Activated B cell treated with CpG ODN at 0.5 μM for 24 hours (primary cell): Measurements from ENCODE around the gene RNASE4. TPM values are rescaled to one million over a fixed set of nuclear protein-coding genes. Genes with fewer than 3 reads are reported as not detected.
A peak's percentile ranks its signal among the peaks of the same experiment; 100 is the strongest.
"Not testable (repeated sequence)": the region's sequence is repeated elsewhere in the genome, so short reads cannot be mapped to it uniquely, and the experiment has no call there.

Experiments used
- ATAC-seq: fragments of 200-7000 bp; cut with Tn5 transposase; one replicate; pipeline ENCODE4 v1.10.0; 2021; ENCODE audit warnings: low read depth, mild to moderate bottlenecking, moderate library complexity
- CTCF ChIA-PET: fragments of 350-600 bp; sonication (Branson Sonifier 250); formaldehyde crosslinking; loops from one replicate; lab custom pipeline; 2021; ENCODE audit warnings: antibody characterized with exemption; lab: Charles Lee
- POLR2A ChIA-PET: fragments of 350-600 bp; sonication (Branson Sonifier 250); formaldehyde crosslinking; loops from one replicate; lab custom pipeline; 2021; ENCODE audit warnings: antibody characterized with exemption; lab: Charles Lee
- DNase-seq: peaks from one replicate; pipeline ENCODE4 v3.0.0; 2022
- H3K27ac Mint-ChIP-seq: one replicate; pipeline ENCODE4 v1.8.0; 2020; ENCODE audit warnings: mixed read lengths
- H3K27me3 Mint-ChIP-seq: one replicate; pipeline ENCODE4 v1.8.0; 2021; ENCODE audit warnings: mixed read lengths
- H3K36me3 Mint-ChIP-seq: one replicate; pipeline ENCODE4 v1.8.0; 2021; ENCODE audit warnings: low read depth, mixed read lengths
- H3K4me1 Mint-ChIP-seq: one replicate; pipeline ENCODE4 v1.8.0; 2021; ENCODE audit warnings: mixed read lengths
- H3K4me3 Mint-ChIP-seq: one replicate; pipeline ENCODE4 v1.8.0; 2020; ENCODE audit warnings: mild to moderate bottlenecking, mixed read lengths
- H3K9me3 Mint-ChIP-seq: one replicate; pipeline ENCODE4 v1.8.0; 2020; ENCODE audit warnings: mixed read lengths
- intact Hi-C: fragments of 100-400 bp; cut with micrococcal nuclease; formaldehyde crosslinking; loops from one replicate; pipeline ENCODE4 v1.15.1; 2024
- total RNA-seq: library from RNA; stranded (reverse); gene quantifications from 2 replicates; pipeline ENCODE4 v1.2.3, GENCODE V29; 2022
- TF ChIP-seq, protein P1 (sequence below): fragments of 200-600 bp; IDR thresholded peaks from one replicate; pipeline ENCODE4 v1.8.0; 2022; ENCODE audit warnings: antibody characterized with exemption, mild to moderate bottlenecking

Gene RNASE4
- total RNA-seq, 1 donor from 2014 or later: 1.0 TPM

DNA sequence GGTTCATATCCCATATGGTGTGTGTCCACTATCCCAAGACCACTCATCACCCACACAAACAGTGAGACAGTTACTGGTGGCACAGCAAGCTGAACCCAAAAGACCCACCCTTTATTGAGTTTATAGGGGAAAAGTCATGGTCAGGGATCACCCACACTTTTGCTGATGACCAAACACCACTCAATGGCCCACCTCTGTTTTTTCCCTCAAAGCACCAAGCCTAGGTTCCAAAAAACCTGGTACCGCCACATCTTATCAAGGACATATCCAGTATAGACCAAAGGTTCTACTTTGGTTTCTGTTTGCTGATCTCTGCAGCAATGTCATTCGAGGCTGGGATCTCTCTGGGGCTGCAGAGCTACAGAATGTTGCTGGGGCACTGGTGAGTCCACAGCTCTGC is 23.2 kb upstream of the RNASE4 start:
- Mint-ChIP-seq H3K9me3 (no peaks in the 10 kb centered on the region), H3K4me1 (peaks cover 33% of the 10 kb centered on the region), H3K36me3 (no peaks in the 10 kb centered on the region), H3K27me3 (peaks cover 11% of the 10 kb centered on the region), H3K27ac (no peak overlapping the region), H3K4me3 (no peak overlapping the region)
- ChIA-PET CTCF (interaction anchor here (1.2 to 5.5 kb wide), 3 partner anchors 23 to 196 kb away, joined by 4 to 95 read pairs (median 21); partner anchors contain the start of gene RNASE4), POLR2A (interaction anchor here (1.9 kb wide), 1 partner anchor 20 kb away, joined by 4 read pairs; no protein-coding TSS in a partner anchor)
- TF ChIP-seq, protein P1, sequence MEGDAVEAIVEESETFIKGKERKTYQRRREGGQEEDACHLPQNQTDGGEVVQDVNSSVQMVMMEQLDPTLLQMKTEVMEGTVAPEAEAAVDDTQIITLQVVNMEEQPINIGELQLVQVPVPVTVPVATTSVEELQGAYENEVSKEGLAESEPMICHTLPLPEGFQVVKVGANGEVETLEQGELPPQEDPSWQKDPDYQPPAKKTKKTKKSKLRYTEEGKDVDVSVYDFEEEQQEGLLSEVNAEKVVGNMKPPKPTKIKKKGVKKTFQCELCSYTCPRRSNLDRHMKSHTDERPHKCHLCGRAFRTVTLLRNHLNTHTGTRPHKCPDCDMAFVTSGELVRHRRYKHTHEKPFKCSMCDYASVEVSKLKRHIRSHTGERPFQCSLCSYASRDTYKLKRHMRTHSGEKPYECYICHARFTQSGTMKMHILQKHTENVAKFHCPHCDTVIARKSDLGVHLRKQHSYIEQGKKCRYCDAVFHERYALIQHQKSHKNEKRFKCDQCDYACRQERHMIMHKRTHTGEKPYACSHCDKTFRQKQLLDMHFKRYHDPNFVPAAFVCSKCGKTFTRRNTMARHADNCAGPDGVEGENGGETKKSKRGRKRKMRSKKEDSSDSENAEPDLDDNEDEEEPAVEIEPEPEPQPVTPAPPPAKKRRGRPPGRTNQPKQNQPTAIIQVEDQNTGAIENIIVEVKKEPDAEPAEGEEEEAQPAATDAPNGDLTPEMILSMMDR: no peak
- no peak for DNase-seq
- ATAC-seq: no peak
- intact Hi-C loops: no loop called here

DNA sequence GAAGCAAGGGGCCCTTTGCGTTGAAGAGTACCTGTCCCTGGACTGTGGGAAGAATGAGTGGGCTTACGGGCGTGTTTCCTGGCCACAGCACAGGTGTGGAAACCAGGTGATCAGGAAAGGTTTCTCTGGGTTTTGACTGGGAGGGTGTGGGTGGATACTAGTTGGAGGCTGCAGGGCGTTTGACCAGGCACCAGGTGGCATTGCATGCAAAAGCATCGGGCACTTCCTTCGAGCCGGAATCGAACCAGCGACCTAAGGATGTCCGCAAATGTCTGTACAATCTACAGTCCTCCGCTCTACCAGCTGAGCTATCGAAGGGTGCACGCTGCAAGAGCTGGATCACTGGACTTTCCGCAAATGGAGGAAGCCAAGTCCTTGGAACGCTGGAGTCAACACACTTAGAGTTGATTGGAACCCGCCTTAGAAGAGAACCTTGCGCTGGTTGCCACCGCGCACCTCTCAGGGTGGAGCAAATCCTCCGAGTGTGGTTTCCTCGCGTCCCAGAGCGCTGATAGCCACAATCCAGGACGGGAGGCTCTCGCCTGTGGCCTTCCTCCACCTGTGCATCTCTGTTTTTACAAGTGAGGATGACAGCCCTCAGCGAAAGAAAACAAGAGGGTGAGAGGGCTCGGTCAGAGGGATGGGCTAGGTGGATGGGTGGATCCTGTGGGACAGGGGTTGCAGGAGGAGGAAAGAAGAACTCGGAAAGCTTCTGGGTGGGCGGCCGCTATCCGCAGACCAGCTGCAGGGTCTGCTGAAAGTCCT is 21.2 kb upstream of the RNASE4 start:
- H3K4me1 Mint-ChIP-seq: peaks cover 53% of the 10 kb centered on the region
- no peaks in the 10 kb centered on the region for H3K36me3 Mint-ChIP-seq
- ChIA-PET POLR2A (interaction anchor here (0.7 to 4.2 kb wide), 5 partner anchors 13 to 28 kb away, joined by 3 to 103 read pairs (median 4); partner anchors contain the start of genes ANG and RNASE4), CTCF (interaction anchor here (1.0 to 5.5 kb wide), 8 partner anchors 21 to 337 kb away, joined by 3 to 95 read pairs (median 5); partner anchors contain the start of genes ANG and RNASE4)
- intact Hi-C loops: loop anchor here (1.0 kb wide), 5 partner anchors 18 to 192 kb away; no protein-coding TSS in a partner anchor
- H3K4me3 Mint-ChIP-seq: peak overlapping the region; percentile 87
- H3K27ac Mint-ChIP-seq: peak overlapping the region; percentile 67
- H3K9me3 Mint-ChIP-seq: peaks cover 2% of the 10 kb centered on the region
- DNase-seq (peak; percentile 67), ATAC-seq (peak; percentile 85)
- TF ChIP-seq, protein P1: no peak
- H3K27me3 Mint-ChIP-seq: no peaks in the 10 kb centered on the region

DNA sequence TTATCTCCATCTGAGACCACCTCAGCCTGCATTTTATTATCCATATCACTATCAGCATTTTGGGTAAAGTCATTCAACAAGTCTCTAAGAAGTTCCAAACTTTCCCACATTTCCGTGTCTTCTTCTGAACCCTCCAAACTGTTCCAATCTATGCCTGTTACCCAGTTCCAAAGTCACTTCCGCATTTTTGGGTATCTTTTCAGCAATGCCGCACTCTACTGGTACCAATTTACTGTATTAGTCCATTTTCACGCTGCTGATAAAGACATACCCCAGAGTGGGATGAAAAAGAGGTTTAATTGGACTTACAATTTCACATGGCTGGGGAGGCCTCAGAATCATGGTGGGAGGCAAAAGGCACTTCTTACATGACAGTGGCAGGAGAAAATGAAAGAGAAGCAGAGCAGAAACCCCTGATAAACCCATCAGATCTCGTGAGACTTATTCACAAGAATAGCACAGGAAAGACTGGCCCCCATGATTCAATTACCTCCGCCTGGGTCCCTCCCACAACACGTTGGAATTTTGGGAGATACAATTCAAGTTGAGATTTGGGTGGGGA is 17.9 kb upstream of the RNASE4 start:
- DNase-seq, H3K36me3 Mint-ChIP-seq, ATAC-seq, intact Hi-C loops, H3K27me3 Mint-ChIP-seq, H3K9me3 Mint-ChIP-seq: not testable (repeated sequence)
- CTCF ChIA-PET: interaction anchor here (4.2 to 6.6 kb wide), 2 partner anchors 16 to 24 kb away, joined by 52 to 83 read pairs; partner anchors contain the start of genes ANG and RNASE4
- POLR2A ChIA-PET: interaction anchor here (4.2 to 7.6 kb wide), 2 partner anchors 15 kb away, joined by 103 to 180 read pairs; partner anchors contain the start of gene RNASE4
- Mint-ChIP-seq H3K4me3 (peak overlapping the region; percentile 69), H3K4me1 (peaks cover 71% of the 10 kb centered on the region), H3K27ac (peak overlapping the region; percentile 74)

DNA sequence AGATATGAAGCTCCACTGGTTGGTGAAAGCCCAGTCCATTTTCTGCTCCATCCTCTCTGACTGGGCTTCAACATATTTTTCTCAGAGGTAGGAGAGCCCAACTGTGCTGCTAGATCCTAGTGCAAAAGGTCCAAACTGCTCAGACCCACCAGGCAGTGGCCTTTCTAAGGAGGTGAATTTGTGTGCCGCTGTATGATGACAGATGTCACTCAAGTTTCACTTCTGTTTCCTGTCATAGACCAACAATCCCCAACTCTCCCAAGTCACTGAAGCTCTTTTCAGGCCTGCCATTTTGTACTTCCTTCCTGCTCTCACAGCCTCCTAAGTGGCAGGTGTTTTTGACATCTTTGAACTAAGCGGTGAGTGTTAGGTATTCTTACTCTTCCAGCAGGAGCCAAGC is 16.4 kb upstream of the RNASE4 start:
- peaks cover 77% of the 10 kb centered on the region for H3K4me1 Mint-ChIP-seq
- ChIA-PET CTCF (interaction anchor here (1.0 to 6.6 kb wide), 6 partner anchors 8 to 340 kb away, joined by 3 to 52 read pairs (median 4); partner anchors contain the start of gene RNASE4), POLR2A (interaction anchor here (1.0 to 7.6 kb wide), 8 partner anchors 9 to 325 kb away, joined by 3 to 180 read pairs (median 5); partner anchors contain the start of genes APEX1, PARP2, PIP4P1 and RNASE4)
- H3K36me3 Mint-ChIP-seq: no peaks in the 10 kb centered on the region
- H3K27me3 Mint-ChIP-seq: no peaks in the 10 kb centered on the region
- peak overlapping the region; percentile 76 for H3K4me3 Mint-ChIP-seq
- H3K9me3 Mint-ChIP-seq: peaks cover 2% of the 10 kb centered on the region
- peak overlapping the region; percentile 93 for H3K27ac Mint-ChIP-seq
- ATAC-seq (peak; percentile 79), DNase-seq (peak; percentile 31)
- TF ChIP-seq, protein P1: no peak
- intact Hi-C loops: loop anchor here (1.0 kb wide), 4 partner anchors 13 to 325 kb away; partner anchors contain the start of gene PARP2

DNA sequence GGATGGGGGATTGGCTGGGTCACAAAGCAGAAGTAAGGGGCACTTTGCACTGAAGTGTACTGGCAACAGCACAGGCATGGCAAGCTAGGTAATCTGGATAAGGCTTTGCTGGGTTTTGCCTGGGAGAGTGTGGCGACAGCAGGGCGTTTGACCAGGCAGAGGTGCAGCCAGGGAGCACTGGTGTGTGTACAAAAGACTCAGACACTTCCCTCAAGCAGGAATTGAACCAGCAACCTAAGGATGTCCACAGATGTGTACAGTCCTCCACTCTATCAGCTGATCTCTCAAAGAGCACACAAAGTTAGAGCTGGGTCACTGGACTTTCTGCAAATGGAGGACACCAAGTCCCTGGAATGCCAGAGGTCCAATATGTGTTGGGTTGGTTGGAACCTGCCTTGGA is 15.4 kb upstream of the RNASE4 start:
- Mint-ChIP-seq H3K36me3 (no peaks in the 10 kb centered on the region), H3K9me3 (peaks cover 2% of the 10 kb centered on the region), H3K27ac (peak overlapping the region; percentile 93), H3K4me3 (no peak overlapping the region), H3K4me1 (peaks cover 67% of the 10 kb centered on the region), H3K27me3 (no peaks in the 10 kb centered on the region)
- DNase-seq (no peak), ATAC-seq (no peak)
- ChIA-PET CTCF (interaction anchor here (1.6 to 6.6 kb wide), 3 partner anchors 13 to 59 kb away, joined by 5 to 52 read pairs (median 6); partner anchors contain the start of gene RNASE4), POLR2A (interaction anchor here (1.3 to 7.6 kb wide), 3 partner anchors 8 to 56 kb away, joined by 6 to 180 read pairs (median 9); partner anchors contain the start of gene RNASE4)
- intact Hi-C loops: loop anchor here (1.0 kb wide), 4 partner anchors 12 to 326 kb away; partner anchors contain the start of gene PARP2
- TF ChIP-seq, protein P1: no peak
